CD4-positive, alpha-beta T cell treated with Interleukin-15 for 4 hours (primary cell): ENCODE measurements around the gene PKNOX1.
"Not testable (repeated sequence)": the region's sequence is repeated elsewhere in the genome, so short reads cannot be mapped to it uniquely, and the experiment has no call there.

Experiments used
- DNase-seq: peaks from one replicate; pipeline ENCODE4 v3.0.0-alpha.2; 2020; ENCODE audit warnings: low spot score

The PKNOX1 gene

GRCh38 chr21:42956824-42957630, 17.3 kb upstream of the PKNOX1 start:
- DNase-seq, result no peak

GRCh38 chr21:42958122-42958521, 16.2 kb upstream of the PKNOX1 start:
- not testable (repeated sequence) for DNase-seq

- no peak for DNase-seq
Measured at GRCh38 chr21:42959728-42960127, 14.6 kb upstream of the PKNOX1 start.

GRCh38 chr21:42962380-42963007, 11.9 kb upstream of the PKNOX1 start:
- DNase-seq, result no peak

GRCh38 chr21:42964086-42964485, 10.3 kb upstream of the PKNOX1 start:
- DNase-seq, result no peak

GRCh38 chr21:42964546-42965210, 9.7 kb upstream of the PKNOX1 start:
- no peak for DNase-seq

GRCh38 chr21:42965211-42965560, 9.2 kb upstream of the PKNOX1 start:
- DNase-seq, result no peak

GRCh38 chr21:42967616-42968015, 6.7 kb upstream of the PKNOX1 start:
- DNase-seq, result not testable (repeated sequence)

GRCh38 chr21:42969193-42969600, 5.2 kb upstream of the PKNOX1 start:
- no peak for DNase-seq

GRCh38 chr21:42970946-42971653, 3.3 kb upstream of the PKNOX1 start:
- no peak for DNase-seq

GRCh38 chr21:42971897-42972275, 2.5 kb upstream of the PKNOX1 start:
- DNase-seq, result no peak

- DNase-seq, result no peak
Measured at GRCh38 chr21:42973309-42973990, 912 bp upstream of the PKNOX1 start.

GRCh38 chr21:42974832-42975820, 764 bp downstream of the PKNOX1 start:
- peak; percentile 49 for DNase-seq

GRCh38 chr21:42975886-42976608, 1.7 kb downstream of the PKNOX1 start:
- DNase-seq, result no peak

GRCh38 chr21:42980312-42981213, 6.2 kb downstream of the PKNOX1 start:
- no peak for DNase-seq

- DNase-seq, result no peak
Measured at GRCh38 chr21:42981214-42981523, 6.8 kb downstream of the PKNOX1 start.

GRCh38 chr21:42981862-42982261, 7.5 kb downstream of the PKNOX1 start:
- DNase-seq, result no peak

GRCh38 chr21:42983103-42983502, 8.7 kb downstream of the PKNOX1 start:
- no peak for DNase-seq

- DNase-seq, result no peak
Measured at GRCh38 chr21:42983869-42984268, 9.5 kb downstream of the PKNOX1 start.
